ENCODE results near the gene SERPINA9. TPM values are rescaled to one million over a fixed set of nuclear protein-coding genes. Genes with fewer than 3 reads are reported as not detected.
A peak's percentile ranks its signal among the peaks of the same experiment; 100 is the strongest.

Gene SERPINA9
- total and polyA plus RNA-seq, 2 experiments from 2014 or later, result 0.31 TPM; not detected in 1

DNA sequence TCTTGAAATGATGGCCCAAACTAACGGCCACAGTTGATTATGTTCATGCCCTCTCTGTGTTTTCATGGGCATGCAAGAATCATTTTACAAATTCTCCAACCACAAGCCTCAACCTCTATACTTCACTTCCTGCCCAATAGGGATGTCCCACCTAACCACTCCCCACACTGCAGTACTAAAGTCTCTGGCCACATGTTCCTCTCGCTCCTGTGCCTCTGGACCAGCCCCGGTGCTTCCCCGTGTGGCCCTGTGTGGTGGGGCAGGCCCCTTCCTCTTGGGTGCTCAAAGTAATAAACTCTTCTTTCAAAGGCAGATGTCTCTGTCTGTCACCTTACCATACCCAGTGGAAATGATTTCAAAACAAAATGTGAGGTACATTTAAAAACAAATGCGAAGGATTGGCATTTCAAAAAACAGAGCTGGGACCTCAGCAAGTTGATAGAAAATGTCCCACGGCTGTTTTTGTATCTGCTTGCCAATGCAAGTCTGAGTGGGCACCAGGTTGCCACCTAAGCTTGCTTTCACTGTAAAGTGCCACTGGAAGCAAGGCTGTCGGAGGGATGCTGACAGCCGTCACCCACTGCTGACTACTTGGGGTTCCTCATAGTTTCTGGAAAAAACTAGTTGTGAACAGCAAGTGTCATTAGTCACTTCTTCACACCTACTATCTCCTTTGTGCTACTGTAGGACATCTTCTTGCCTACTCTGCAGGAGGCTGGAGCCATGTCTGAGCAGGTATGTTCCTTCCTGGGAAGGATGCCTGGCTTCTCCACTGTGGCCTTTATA lies 15.2 kb downstream of the SERPINA9 start:
- Histone ChIP-seq H3K27me3 (replicated peaks; ENCODE audit: insufficient read depth) (no peaks in the 10 kb centered on the region), H4K20me1 (ENCODE audit: insufficient read depth) (no peaks in the 10 kb centered on the region), H3K9ac (no peak overlapping the region), H3K9me3 (ENCODE audit: low read depth) (no peaks in the 10 kb centered on the region), H3K4me2 (ENCODE audit: unreplicated experiment) (no peak overlapping the region), H3K27ac (no peak overlapping the region), H3F3A (ENCODE audit: insufficient read depth) (no peaks in the 10 kb centered on the region), H3K79me2 (ENCODE audit: insufficient read depth) (no peaks in the 10 kb centered on the region), H3K9me2 (ENCODE audit: insufficient read depth) (no peaks in the 10 kb centered on the region), H3K4me1 (ENCODE audit: insufficient read depth) (no peaks in the 10 kb centered on the region), H3K4me3 (no peak overlapping the region), H2AFZ (no peak overlapping the region), H3K36me3 (ENCODE audit: low read depth) (no peaks in the 10 kb centered on the region)
- DNase-seq, result no peak
- WGBS, 2 experiments (ENCODE audit: low coverage in 1 of 2, low lambda C conversion rate in 2 of 2, missing lambda C conversion rate in 2 of 2), result 35 to 42% methylated on average over 8 of the region's 8 CpGs
- TF ChIP-seq EZH2 (IDR thresholded peaks at IDR 0.05; ENCODE audit: insufficient read depth, poor library complexity, severe bottlenecking) (no peak), EZH2phosphoT487 (IDR thresholded peaks at IDR 0.05; ENCODE audit: insufficient read depth, low read depth) (no peak)
- in situ Hi-C loops (cut with MboI), result no loop called here

DNA sequence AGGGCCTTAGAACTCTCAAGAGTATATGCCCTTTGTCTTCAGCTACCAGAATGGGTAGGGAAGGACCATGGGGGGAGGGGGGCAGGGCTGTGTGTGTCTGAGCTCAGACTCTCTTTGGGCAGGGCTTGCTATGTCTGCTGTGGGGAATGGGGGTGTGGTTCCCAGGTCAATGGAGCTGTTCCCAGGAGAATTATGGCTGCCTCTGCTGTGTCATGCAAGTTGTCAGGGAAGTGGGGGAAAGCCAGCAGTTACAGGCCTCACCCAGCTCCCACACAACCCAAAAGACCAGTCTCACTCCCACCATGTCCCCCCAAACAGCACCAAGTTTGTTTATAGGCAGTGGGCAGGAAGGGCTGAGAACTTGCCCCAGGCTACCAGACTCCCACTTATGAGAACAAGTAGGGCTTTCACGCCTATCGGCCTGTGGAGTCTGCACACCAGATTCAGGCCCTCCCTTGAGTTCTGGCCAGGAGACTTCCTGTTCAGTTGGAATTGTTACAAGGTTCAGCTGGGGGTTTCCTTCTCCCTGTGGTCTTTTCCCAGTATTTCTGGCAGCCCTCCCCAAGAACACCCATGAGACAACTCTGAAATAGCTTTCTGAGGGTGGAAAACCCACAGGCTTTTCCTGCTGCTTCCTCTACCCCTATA lies 17.3 kb downstream of the SERPINA9 start:
- TF ChIP-seq EZH2phosphoT487 (IDR thresholded peaks at IDR 0.05; ENCODE audit: insufficient read depth, low read depth), result no peak
- no peak for TF ChIP-seq EZH2 (IDR thresholded peaks at IDR 0.05; ENCODE audit: insufficient read depth, poor library complexity, severe bottlenecking)

GRCh38 chr14:94458096-94458495 lies 17.9 kb downstream of the SERPINA9 start:
- in situ Hi-C loops (cut with MboI), result no loop called here
- no peak for TF ChIP-seq EZH2phosphoT487 (IDR thresholded peaks at IDR 0.05; ENCODE audit: insufficient read depth, low read depth)
- WGBS, 2 experiments (ENCODE audit: low coverage in 1 of 2, low lambda C conversion rate in 2 of 2, missing lambda C conversion rate in 2 of 2), result 4 to 9% methylated on average over 1 of the region's 1 CpG

More for the DNA sequence above, 17.3 kb downstream of the SERPINA9 start:
- Histone ChIP-seq H3K4me2 (ENCODE audit: unreplicated experiment) (no peak overlapping the region), H3K36me3 (ENCODE audit: low read depth) (no peaks in the 10 kb centered on the region), H3K4me3 (no peak overlapping the region), H3K27me3 (replicated peaks; ENCODE audit: insufficient read depth) (no peaks in the 10 kb centered on the region), H3K9me2 (ENCODE audit: insufficient read depth) (no peaks in the 10 kb centered on the region), H3K9me3 (ENCODE audit: low read depth) (no peaks in the 10 kb centered on the region), H3K4me1 (ENCODE audit: insufficient read depth) (no peaks in the 10 kb centered on the region), H3K9ac (no peak overlapping the region), H3K27ac (no peak overlapping the region), H4K20me1 (ENCODE audit: insufficient read depth) (no peaks in the 10 kb centered on the region), H3K79me2 (ENCODE audit: insufficient read depth) (no peaks in the 10 kb centered on the region), H2AFZ (no peak overlapping the region), H3F3A (ENCODE audit: insufficient read depth) (no peaks in the 10 kb centered on the region)
- 29 to 38% methylated on average over 2 of the region's 2 CpGs for WGBS, 2 experiments (ENCODE audit: low coverage in 1 of 2, low lambda C conversion rate in 2 of 2, missing lambda C conversion rate in 2 of 2)
- in situ Hi-C loops (cut with MboI), result no loop called here
- peak; percentile 3 for DNase-seq

DNA sequence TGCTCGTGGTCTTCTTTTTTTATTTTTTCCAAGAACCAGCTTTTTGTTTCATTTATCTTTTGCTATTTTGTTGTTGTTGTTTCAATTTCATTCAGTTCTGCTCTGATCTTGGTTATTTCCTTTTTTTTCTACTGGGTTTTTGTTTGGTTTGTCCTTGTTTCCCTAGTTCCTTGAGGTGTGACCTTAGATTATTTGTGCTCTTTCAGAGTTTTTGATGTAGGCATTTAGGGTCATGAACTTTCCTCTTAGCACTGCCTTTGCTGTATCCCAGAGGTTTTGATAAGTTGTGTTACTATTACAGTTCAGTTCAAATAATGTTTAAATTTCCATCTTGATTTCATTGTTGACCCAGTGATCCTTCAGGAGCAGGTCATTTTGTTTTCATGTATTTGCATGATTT lies 20.1 kb downstream of the SERPINA9 start:
- no peak for DNase-seq
- in situ Hi-C loops (cut with MboI), result no loop called here
- H4K20me1 ChIP-seq (ENCODE audit: insufficient read depth), result no peaks in the 10 kb centered on the region
- H3K27me3 ChIP-seq (replicated peaks; ENCODE audit: insufficient read depth), result no peaks in the 10 kb centered on the region; the same call in 1 of the 2 replicates
- H3F3A ChIP-seq (ENCODE audit: insufficient read depth), result no peaks in the 10 kb centered on the region
- no peaks in the 10 kb centered on the region for H3K4me1 ChIP-seq (ENCODE audit: insufficient read depth)
- no peaks in the 10 kb centered on the region for H3K36me3 ChIP-seq (ENCODE audit: low read depth)
- no peak overlapping the region for H3K9ac ChIP-seq
- H2AFZ ChIP-seq, result no peak overlapping the region
- no peaks in the 10 kb centered on the region for H3K9me3 ChIP-seq (ENCODE audit: low read depth)
- no peak overlapping the region for H3K4me2 ChIP-seq (ENCODE audit: unreplicated experiment)
- H3K27ac ChIP-seq, result no peak overlapping the region
- H3K9me2 ChIP-seq (ENCODE audit: insufficient read depth), result no peaks in the 10 kb centered on the region
- no peak overlapping the region for H3K4me3 ChIP-seq
- WGBS, 2 experiments (ENCODE audit: low coverage in 1 of 2, low lambda C conversion rate in 2 of 2, missing lambda C conversion rate in 2 of 2), result 0% methylated on average over 1 of the region's 1 CpG
- H3K79me2 ChIP-seq (ENCODE audit: insufficient read depth), result no peaks in the 10 kb centered on the region
- TF ChIP-seq EZH2phosphoT487 (IDR thresholded peaks at IDR 0.05; ENCODE audit: insufficient read depth, low read depth) (no peak), EZH2 (IDR thresholded peaks at IDR 0.05; ENCODE audit: insufficient read depth, poor library complexity, severe bottlenecking) (no peak)

More at GRCh38 chr14:94458096-94458495, 17.9 kb downstream of the SERPINA9 start:
- Histone ChIP-seq H2AFZ (no peak overlapping the region), H3K79me2 (ENCODE audit: insufficient read depth) (no peaks in the 10 kb centered on the region), H3K4me1 (ENCODE audit: insufficient read depth) (no peaks in the 10 kb centered on the region), H3K9ac (no peak overlapping the region), H3K4me3 (no peak overlapping the region), H3K27me3 (replicated peaks; ENCODE audit: insufficient read depth) (no peaks in the 10 kb centered on the region), H3K4me2 (ENCODE audit: unreplicated experiment) (no peak overlapping the region), H3K9me2 (ENCODE audit: insufficient read depth) (no peaks in the 10 kb centered on the region), H3K9me3 (ENCODE audit: low read depth) (no peaks in the 10 kb centered on the region), H3K36me3 (ENCODE audit: low read depth) (no peaks in the 10 kb centered on the region), H4K20me1 (ENCODE audit: insufficient read depth) (no peaks in the 10 kb centered on the region), H3K27ac (no peak overlapping the region), H3F3A (ENCODE audit: insufficient read depth) (no peaks in the 10 kb centered on the region)
- no peak for DNase-seq

All from GM23248 (cell line).